CD4-positive, alpha-beta memory T cell (primary cell): Measurements from ENCODE around the gene LPCAT1. TPM values are rescaled to one million over a fixed set of nuclear protein-coding genes. Genes with fewer than 3 reads are reported as not detected.

Experiments
- CTCF ChIA-PET: fragments of 350-600 bp; sonication (Branson Sonifier 250); formaldehyde crosslinking; loops from one replicate; lab custom pipeline; 2021; ENCODE audit warnings: inconsistent platforms; ENCODE audit not compliant: partially characterized antibody; lab: Charles Lee
- POLR2A ChIA-PET: fragments of 350-600 bp; sonication (Branson Sonifier 250); formaldehyde crosslinking; loops from one replicate; lab custom pipeline; 2021; ENCODE audit not compliant: partially characterized antibody; lab: Charles Lee
- DNase-seq, 5 donors: peaks; one replicate each; pipeline versions ENCODE4 v3.0.0 to v3.0.0-alpha.2; 2020 to 2022; ENCODE audit warnings: mixed read lengths in 1 of 5
- H3K27ac ChIP-seq: one replicate; pipeline ENCODE4 v1.7.0; 2013; ENCODE audit warnings: low read depth, low read length
- H3K27me3 ChIP-seq: 2 replicates; pipeline ENCODE4 v1.7.0; 2013; ENCODE audit warnings: mild to moderate bottlenecking, low read length, moderate library complexity; ENCODE audit not compliant: insufficient read depth
- H3K36me3 ChIP-seq: 2 replicates; pipeline ENCODE4 v1.7.0; 2013; ENCODE audit warnings: mild to moderate bottlenecking, low read length, moderate library complexity; ENCODE audit not compliant: insufficient read depth
- H3K4me1 ChIP-seq: 2 replicates; pipeline ENCODE4 v1.7.0; 2013; ENCODE audit warnings: mild to moderate bottlenecking, low read length, moderate library complexity; ENCODE audit not compliant: insufficient read depth
- H3K4me3 ChIP-seq, 2 donors: one replicate each; pipeline ENCODE4 v1.7.0; 2013; ENCODE audit warnings: low read length in 2 of 2, mild to moderate bottlenecking in 1 of 2
- H3K9me3 ChIP-seq, 2 donors: one replicate each; pipeline ENCODE4 v1.7.0; 2013; ENCODE audit warnings: low read length in 2 of 2, control low read depth in 1 of 2; ENCODE audit not compliant: control insufficient read depth in 1 of 2
- H3K27ac Mint-ChIP-seq, 7 donors: one replicate each; pipeline ENCODE4 v1.8.0; 2020 to 2021; ENCODE audit warnings: mixed read lengths in 7 of 7, mild to moderate bottlenecking in 6 of 7, inconsistent platforms in 3 of 7, moderate library complexity in 3 of 7
- H3K27me3 Mint-ChIP-seq, 2 donors: one replicate each; pipeline ENCODE4 v1.8.0; 2020 to 2021; ENCODE audit warnings: mixed read lengths in 2 of 2
- H3K36me3 Mint-ChIP-seq, 2 donors: one replicate each; pipeline ENCODE4 v1.8.0; 2020 to 2021; ENCODE audit warnings: mixed read lengths in 2 of 2, inconsistent platforms in 1 of 2, mild to moderate bottlenecking in 1 of 2
- H3K4me1 Mint-ChIP-seq, 4 donors: one replicate each; pipeline ENCODE4 v1.8.0; 2020 to 2021; ENCODE audit warnings: mixed read lengths in 4 of 4, mild to moderate bottlenecking in 1 of 4
- H3K4me3 Mint-ChIP-seq, 8 donors: one replicate each; pipeline ENCODE4 v1.8.0; 2020 to 2021; ENCODE audit warnings: mixed read lengths in 8 of 8, mild to moderate bottlenecking in 7 of 8, moderate library complexity in 6 of 8, inconsistent platforms in 3 of 8
- H3K9me3 Mint-ChIP-seq, 8 donors: one replicate each; pipeline ENCODE4 v1.8.0; 2020 to 2021; ENCODE audit warnings: mixed read lengths in 8 of 8, mild to moderate bottlenecking in 5 of 8, inconsistent platforms in 3 of 8, moderate library complexity in 1 of 8
- intact Hi-C: fragments of 100-400 bp; cut with micrococcal nuclease; formaldehyde crosslinking; loops from one replicate; pipeline ENCODE4 v1.15.1; 2023
- polyA plus RNA-seq, 2 donors: library from polyadenylated mRNA; unstranded; fragments of 300-500 nt; fragmentation: Illumina TruSeq; gene quantifications; one replicate each; pipeline ENCODE4 v1.2.3, GENCODE V29; 2021
- total RNA-seq, 2 experiments: library from RNA; stranded (reverse); gene quantifications; one replicate each; pipeline ENCODE4 v1.2.3, GENCODE V29; 2021

LPCAT1 gene
- total and polyA plus RNA-seq, 4 experiments from 2014 or later: 9.0 to 63.6 (median 47.5) TPM

DNA sequence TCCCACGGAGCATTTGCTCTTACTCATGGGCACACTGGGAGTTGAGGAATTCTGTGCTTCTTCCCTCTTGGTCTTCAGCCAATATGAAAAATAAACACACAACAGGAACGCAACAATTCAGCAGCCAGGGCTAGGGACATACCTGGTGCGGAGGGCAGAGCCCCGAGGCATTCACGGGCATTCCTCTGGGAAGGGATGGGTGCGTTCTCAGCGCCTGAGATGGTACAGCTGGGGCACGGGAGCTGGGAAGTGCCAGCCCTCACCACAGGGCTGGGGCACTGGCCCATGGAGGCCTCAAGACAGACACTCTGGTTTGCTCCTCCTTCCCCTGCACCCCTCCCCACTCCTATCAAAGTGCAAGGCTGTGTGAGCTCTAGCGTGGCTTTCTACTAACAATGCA lies 80.6 kb downstream of the LPCAT1 start:
- Histone ChIP-seq H3K36me3 (no peaks in the 10 kb centered on the region), H3K9me3 (no peaks in the 10 kb centered on the region), H3K27ac (no peak overlapping the region), H3K4me3 (no peak overlapping the region), H3K27me3 (peaks cover 5% of the 10 kb centered on the region), H3K4me1 (no peaks in the 10 kb centered on the region)
- H3K4me1 Mint-ChIP-seq: peaks cover 4 to 6% (median 5%) of the 10 kb centered on the region in 4 donors
- peaks cover 4 to 12% (median 6%) of the 10 kb centered on the region in 8 donors for H3K9me3 Mint-ChIP-seq
- no peak for DNase-seq
- peaks cover 26 to 32% of the 10 kb centered on the region in 2 donors for H3K27me3 Mint-ChIP-seq
- POLR2A ChIA-PET: no interaction called here
- H3K36me3 Mint-ChIP-seq: no peaks in the 10 kb centered on the region
- intact Hi-C loops: no loop called here
- H3K27ac Mint-ChIP-seq: no peak overlapping the region
- H3K4me3 Mint-ChIP-seq: no peak overlapping the region
- CTCF ChIA-PET: no interaction called here

DNA sequence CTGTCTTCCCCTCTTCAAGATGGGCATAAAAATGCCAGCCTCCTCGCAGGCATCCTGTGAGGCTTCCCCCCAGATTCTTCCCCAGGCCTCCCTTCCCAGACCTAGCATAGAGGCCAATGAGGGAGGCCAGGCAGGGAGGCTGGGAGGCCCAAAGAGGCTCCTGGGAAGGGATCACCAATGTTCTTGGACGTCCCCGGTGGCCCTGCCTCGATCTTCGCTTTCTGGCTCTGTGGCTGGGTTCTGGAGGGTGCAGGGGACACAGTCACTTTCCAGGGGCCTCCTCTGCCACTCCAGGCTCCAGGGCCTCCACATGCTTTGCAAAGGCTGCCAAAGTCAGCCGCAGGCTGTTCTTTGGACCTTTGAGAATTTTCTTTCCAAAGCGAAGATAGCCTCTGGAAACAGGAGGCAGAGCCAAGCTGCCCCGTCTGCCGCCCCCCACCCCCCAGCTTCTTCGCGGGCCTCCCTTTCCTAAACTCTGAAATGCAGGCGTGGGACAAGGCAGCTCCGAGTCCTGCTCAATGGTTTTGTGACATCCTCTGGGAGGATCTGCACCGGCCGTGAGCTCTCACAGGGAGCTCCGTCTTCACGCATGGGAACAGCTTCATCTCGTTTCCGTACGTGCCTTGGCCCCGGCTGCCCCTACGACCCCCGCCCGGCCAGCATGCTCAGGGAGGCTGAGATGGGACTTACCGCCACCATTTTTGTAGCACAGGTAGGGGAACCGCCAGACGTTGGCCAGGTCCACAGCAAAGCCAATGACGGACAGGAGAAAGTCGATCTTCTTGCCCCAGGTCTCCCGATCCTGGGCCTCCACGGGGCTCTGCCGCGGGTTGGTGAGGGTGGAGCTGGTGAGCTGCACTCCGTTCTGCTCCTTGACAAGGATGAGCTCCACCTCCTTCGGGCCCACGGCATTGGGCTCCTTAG lies 81.3 kb downstream of the LPCAT1 start:
- H3K27ac Mint-ChIP-seq: no peak overlapping the region
- H3K4me1 ChIP-seq: no peaks in the 10 kb centered on the region
- POLR2A ChIA-PET: no interaction called here
- peaks cover 4 to 6% (median 5%) of the 10 kb centered on the region in 4 donors for H3K4me1 Mint-ChIP-seq
- intact Hi-C loops: no loop called here
- no peak overlapping the region for H3K4me3 Mint-ChIP-seq
- no peak overlapping the region for H3K4me3 ChIP-seq
- peaks cover 27% of the 10 kb centered on the region in 2 donors for H3K27me3 Mint-ChIP-seq
- peaks cover under 1% of the 10 kb centered on the region for H3K27me3 ChIP-seq
- DNase-seq: no peak
- no peaks in the 10 kb centered on the region for H3K36me3 ChIP-seq
- no peaks in the 10 kb centered on the region for H3K9me3 ChIP-seq
- no peaks in the 10 kb centered on the region for H3K36me3 Mint-ChIP-seq
- CTCF ChIA-PET: no interaction called here
- H3K9me3 Mint-ChIP-seq: peaks cover 4 to 12% (median 6%) of the 10 kb centered on the region in 8 donors
- no peak overlapping the region for H3K27ac ChIP-seq

DNA sequence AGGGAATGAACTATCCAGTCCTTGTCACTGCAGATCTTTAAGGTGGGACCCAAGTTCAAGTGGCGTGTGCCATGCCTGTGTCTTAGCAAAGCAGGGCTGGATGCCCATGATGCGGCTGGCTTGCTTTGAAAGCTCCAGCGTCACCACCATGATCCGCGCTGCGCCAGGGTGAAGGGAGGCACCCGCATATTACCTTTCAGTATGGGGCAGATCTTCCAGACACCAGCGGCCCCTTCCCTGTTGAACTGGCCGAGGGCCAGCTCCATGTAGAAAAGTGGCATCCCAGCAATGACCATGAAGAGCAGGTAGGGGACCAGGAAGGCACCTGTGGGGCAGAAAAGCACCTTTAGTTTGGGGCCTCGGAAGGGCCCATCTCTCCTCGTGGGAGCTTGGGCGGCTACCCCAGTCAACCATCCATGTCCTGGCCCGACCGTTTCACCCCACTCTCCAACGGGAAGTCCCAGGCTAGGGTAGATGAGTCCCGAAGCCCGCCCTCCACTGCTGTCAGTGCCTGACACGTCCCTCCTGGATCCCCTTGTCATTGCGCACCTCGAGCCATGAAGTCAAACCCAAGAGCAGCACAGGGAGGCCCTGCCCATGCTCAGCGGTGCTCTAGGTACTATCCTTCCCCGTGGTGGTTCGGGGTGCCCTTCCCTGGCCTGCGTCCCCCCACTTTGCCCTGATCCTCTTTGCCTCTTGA lies 82.4 kb downstream of the LPCAT1 start:
- Histone ChIP-seq H3K27ac (no peak overlapping the region), H3K36me3 (no peaks in the 10 kb centered on the region), H3K27me3 (no peaks in the 10 kb centered on the region), H3K4me3 (no peak overlapping the region), H3K9me3 (no peaks in the 10 kb centered on the region), H3K4me1 (no peaks in the 10 kb centered on the region)
- Mint-ChIP-seq H3K27me3 (peaks cover 19 to 20% of the 10 kb centered on the region in 2 donors), H3K27ac (peak overlapping the region in 1 of 7 donors; percentile 21), H3K4me1 (peaks cover 4 to 6% (median 5%) of the 10 kb centered on the region in 4 donors), H3K36me3 (no peaks in the 10 kb centered on the region), H3K4me3 (no peak overlapping the region), H3K9me3 (peaks cover 4 to 12% (median 6%) of the 10 kb centered on the region in 8 donors)
- CTCF ChIA-PET: no interaction called here
- intact Hi-C loops: no loop called here
- DNase-seq: no peak
- POLR2A ChIA-PET: no interaction called here

DNA sequence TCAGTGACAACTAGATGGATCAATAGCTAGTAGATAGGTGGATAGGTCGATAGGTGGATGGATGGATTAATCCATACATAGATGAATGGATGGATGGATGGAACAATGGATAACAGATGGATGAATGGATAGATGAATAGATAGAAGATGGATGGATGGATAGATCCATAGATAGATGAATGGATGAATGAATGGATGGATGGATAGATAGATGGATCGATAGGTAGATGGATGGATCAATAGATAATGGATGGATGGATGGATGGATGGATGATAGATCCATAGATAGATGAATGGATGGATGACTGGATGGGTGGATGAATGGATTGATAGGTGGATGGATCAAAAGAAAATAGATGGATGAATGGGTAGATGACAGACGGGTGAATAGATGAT lies 83.7 kb downstream of the LPCAT1 start:
- Mint-ChIP-seq H3K9me3 (peaks cover 4 to 12% (median 6%) of the 10 kb centered on the region in 8 donors), H3K4me1 (peaks cover 4 to 6% (median 5%) of the 10 kb centered on the region in 4 donors), H3K36me3 (no peaks in the 10 kb centered on the region), H3K27me3 (peaks cover 19 to 20% of the 10 kb centered on the region in 2 donors), H3K4me3 (peak overlapping the region in 1 of 8 donors; percentile 17), H3K27ac (peak overlapping the region in 1 of 7 donors; percentile 23)
- POLR2A ChIA-PET: no interaction called here
- H3K27ac ChIP-seq: no peak overlapping the region
- DNase-seq: no peak
- H3K9me3 ChIP-seq: no peaks in the 10 kb centered on the region
- no peaks in the 10 kb centered on the region for H3K4me1 ChIP-seq
- no peaks in the 10 kb centered on the region for H3K36me3 ChIP-seq
- no peaks in the 10 kb centered on the region for H3K27me3 ChIP-seq
- H3K4me3 ChIP-seq: no peak overlapping the region
- CTCF ChIA-PET: no interaction called here
- intact Hi-C loops: no loop called here

DNA sequence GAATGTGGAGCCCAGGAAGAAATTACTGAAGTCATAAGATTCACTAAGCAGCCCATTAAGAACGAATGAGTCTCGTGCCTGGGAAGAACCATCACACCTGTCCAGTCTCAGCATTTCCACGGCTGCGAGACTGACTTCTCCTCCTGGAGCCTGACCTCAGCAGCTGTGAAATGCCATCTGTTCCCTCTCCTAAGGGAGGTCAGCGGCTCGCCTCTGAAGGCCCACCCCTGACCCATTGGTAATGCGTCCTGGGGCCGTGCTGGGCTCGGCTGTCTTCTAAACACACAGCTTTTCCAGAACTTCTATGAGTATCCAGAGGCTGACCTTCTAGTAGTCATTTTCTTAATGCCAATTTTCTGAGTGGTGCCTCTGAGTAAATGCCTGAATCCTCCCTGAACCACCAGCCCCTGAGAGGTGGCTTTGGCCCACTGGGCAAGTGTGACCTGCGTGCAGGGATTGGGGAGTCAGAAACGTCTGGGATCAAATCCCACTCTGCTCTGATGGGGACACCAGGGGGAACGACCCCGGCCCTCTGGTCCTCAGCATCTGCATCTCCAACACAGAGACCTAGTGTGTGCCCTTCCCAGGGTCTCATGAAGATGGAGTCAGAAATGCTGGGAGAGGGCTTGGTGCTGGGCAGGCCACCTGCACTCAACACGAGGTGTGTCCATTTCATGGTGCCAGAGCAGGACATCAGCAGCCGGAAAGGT lies 84.2 kb downstream of the LPCAT1 start:
- Histone ChIP-seq H3K4me3 (no peak overlapping the region), H3K27me3 (no peaks in the 10 kb centered on the region), H3K27ac (no peak overlapping the region), H3K4me1 (no peaks in the 10 kb centered on the region), H3K9me3 (no peaks in the 10 kb centered on the region), H3K36me3 (no peaks in the 10 kb centered on the region)
- POLR2A ChIA-PET: no interaction called here
- CTCF ChIA-PET: no interaction called here
- Mint-ChIP-seq H3K9me3 (peaks cover 4 to 12% (median 6%) of the 10 kb centered on the region in 8 donors), H3K27ac (no peak overlapping the region), H3K4me3 (no peak overlapping the region), H3K27me3 (peaks cover 19 to 20% of the 10 kb centered on the region in 2 donors), H3K36me3 (no peaks in the 10 kb centered on the region), H3K4me1 (peaks cover 2 to 6% (median 4%) of the 10 kb centered on the region in 4 donors)
- no peak for DNase-seq
- intact Hi-C loops: no loop called here

DNA sequence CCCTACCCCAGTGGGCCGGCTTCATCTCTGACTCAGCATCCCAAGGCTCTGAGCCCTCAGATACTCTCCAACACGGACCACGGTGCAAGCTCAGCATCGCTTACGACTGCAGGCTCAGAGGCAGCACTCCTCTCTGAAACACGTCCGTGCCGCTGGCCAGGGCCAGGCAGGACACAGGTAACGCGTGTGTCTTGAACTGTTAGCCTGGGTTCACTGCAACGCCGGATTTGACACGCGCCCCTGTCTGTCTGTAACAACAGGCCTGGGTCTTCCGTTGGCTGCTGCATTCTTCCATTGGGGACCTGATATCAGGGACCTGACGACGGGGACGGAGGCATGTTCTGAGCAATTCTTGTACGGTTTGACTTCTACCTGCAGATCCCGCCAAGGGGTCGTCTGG lies 84.9 kb downstream of the LPCAT1 start:
- no peaks in the 10 kb centered on the region for H3K36me3 Mint-ChIP-seq
- no peaks in the 10 kb centered on the region for H3K4me1 ChIP-seq
- H3K27ac Mint-ChIP-seq: no peak overlapping the region
- H3K4me1 Mint-ChIP-seq: peaks cover 0 to 1% (median 0%) of the 10 kb centered on the region in 4 donors
- H3K4me3 Mint-ChIP-seq: no peak overlapping the region
- peaks cover 4 to 14% (median 6%) of the 10 kb centered on the region in 8 donors for H3K9me3 Mint-ChIP-seq
- ChIA-PET CTCF (no interaction called here), POLR2A (no interaction called here)
- no peak overlapping the region for H3K4me3 ChIP-seq
- intact Hi-C loops: no loop called here
- no peaks in the 10 kb centered on the region for H3K27me3 ChIP-seq
- no peak for DNase-seq
- no peaks in the 10 kb centered on the region for H3K9me3 ChIP-seq
- H3K27me3 Mint-ChIP-seq: peaks cover 15 to 16% of the 10 kb centered on the region in 2 donors
- H3K27ac ChIP-seq: no peak overlapping the region
- H3K36me3 ChIP-seq: no peaks in the 10 kb centered on the region
